ENCODE data around the gene CSMD2. TPM values are rescaled to one million over a fixed set of nuclear protein-coding genes. Genes with fewer than 3 reads are reported as not detected.
A peak's percentile ranks its signal among the peaks of the same experiment; 100 is the strongest.

CSMD2 gene
- total RNA-seq, 4 donors from 2014 or later, result 0.60 to 2.5 (median 1.2) TPM

- no peak for DNase-seq (ENCODE audit: low spot score in 2 of 2)
- TF ChIP-seq POLR2A (IDR thresholded peaks at IDR 0.05) (no peak), CTCF (IDR thresholded peaks at IDR 0.05) (no peak), EP300 (IDR thresholded peaks at IDR 0.05) (no peak)
- 2 to 3% methylated on average over 25 to 27 of the region's 27 CpGs for WGBS, 2 donors
- H3K4me3 ChIP-seq, result peak overlapping the region in 3 of 4 donors; percentile 2 to 33 (median 16)
- H3K4me1 ChIP-seq, result peaks cover 0 to 51% (median 14%) of the 10 kb centered on the region in 4 donors
- H3K36me3 ChIP-seq, result no peaks in the 10 kb centered on the region
- no peak overlapping the region for H3K27ac ChIP-seq
- H3K9me3 ChIP-seq, result no peaks in the 10 kb centered on the region
- peaks cover 0 to 64% of the 10 kb centered on the region in 2 donors for H3K27me3 ChIP-seq
Observed at GRCh38 chr1:34166191-34166624, 1.2 kb upstream of the CSMD2 start.

GRCh38 chr1:34165422-34165921, 442 bp upstream of the CSMD2 start:
- 5 to 8% methylated on average over 13 of the region's 13 CpGs for WGBS, 2 donors

DNA sequence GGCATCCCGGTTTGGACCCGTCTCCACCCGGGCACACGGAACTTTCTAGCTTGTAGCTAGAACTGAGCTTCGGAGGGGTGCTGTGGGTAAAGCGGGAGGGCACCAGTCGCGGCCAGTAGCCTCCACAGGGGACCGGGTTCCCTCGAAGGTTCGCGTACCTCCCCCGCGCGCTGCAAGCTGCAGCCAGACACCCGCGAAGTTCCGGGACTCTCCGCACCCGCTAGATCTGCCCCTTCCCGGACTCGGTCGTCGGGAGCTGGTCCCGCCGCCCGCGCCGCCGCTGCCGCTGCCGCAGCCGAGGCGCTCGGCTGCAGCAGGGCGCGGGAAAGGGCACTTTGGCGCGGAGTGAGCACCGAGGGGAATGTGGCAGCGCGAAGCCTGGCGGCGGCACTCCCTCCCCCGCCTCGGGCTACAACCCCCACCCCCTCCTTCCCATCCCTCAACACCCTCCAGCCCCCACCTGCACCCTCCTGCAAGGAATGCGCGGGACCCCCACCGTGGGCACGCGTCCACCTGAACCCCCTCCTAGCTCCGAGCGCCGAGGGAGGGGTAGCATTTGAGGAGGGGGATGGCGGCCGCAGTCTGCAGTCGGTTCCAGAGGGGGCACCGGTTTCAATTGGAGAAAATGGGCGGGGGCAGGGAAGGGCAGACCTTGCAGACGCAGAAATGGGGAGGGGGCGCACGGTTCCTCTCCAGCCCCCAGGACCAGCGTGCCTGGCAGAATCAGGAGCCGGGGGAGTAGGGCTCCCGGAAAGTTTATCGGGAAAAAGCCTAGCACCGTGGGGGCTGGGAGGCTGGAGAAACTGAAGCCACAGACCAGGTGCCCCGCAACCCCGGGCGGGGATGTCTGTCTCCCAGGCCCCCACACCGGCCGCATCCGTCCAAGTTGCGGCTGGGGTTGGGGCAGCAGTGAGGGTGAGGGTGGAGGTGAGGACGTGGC, 968 bp downstream of the CSMD2 start:
- no peak overlapping the region for H3K27ac ChIP-seq
- H3K36me3 ChIP-seq, result no peaks in the 10 kb centered on the region
- TF ChIP-seq EP300 (IDR thresholded peaks at IDR 0.05) (no peak), CTCF (IDR thresholded peaks at IDR 0.05) (no peak), POLR2A (IDR thresholded peaks at IDR 0.05) (no peak)
- peak overlapping the region; percentile 29 to 54 (median 35) for H3K4me3 ChIP-seq
- no peaks in the 10 kb centered on the region for H3K9me3 ChIP-seq
- H3K4me1 ChIP-seq, result peaks cover 0 to 51% (median 14%) of the 10 kb centered on the region in 4 donors
- peaks cover 0 to 67% of the 10 kb centered on the region in 2 donors for H3K27me3 ChIP-seq
- 0 to 1% methylated on average over 41 to 75 of the region's 75 CpGs for WGBS, 2 donors
- no peak for DNase-seq (ENCODE audit: low spot score in 2 of 2)

More at GRCh38 chr1:34165422-34165921, 442 bp upstream of the CSMD2 start:
- DNase-seq (ENCODE audit: low spot score in 2 of 2), result no peak
- H3K36me3 ChIP-seq, result no peaks in the 10 kb centered on the region
- H3K27ac ChIP-seq, result no peak overlapping the region
- no peaks in the 10 kb centered on the region for H3K9me3 ChIP-seq
- peak overlapping the region; percentile 27 to 54 (median 32) for H3K4me3 ChIP-seq
- H3K4me1 ChIP-seq, result peaks cover 0 to 51% (median 14%) of the 10 kb centered on the region in 4 donors
- no peak for TF ChIP-seq EP300 (IDR thresholded peaks at IDR 0.05)
- no peak for TF ChIP-seq CTCF (IDR thresholded peaks at IDR 0.05)
- no peak for TF ChIP-seq POLR2A (IDR thresholded peaks at IDR 0.05)
- H3K27me3 ChIP-seq, result peaks cover 0 to 65% of the 10 kb centered on the region in 2 donors

GRCh38 chr1:34162852-34163766, 1.9 kb downstream of the CSMD2 start:
- 4% methylated on average over 37 to 40 of the region's 46 CpGs for WGBS, 2 donors
- Histone ChIP-seq H3K27ac (no peak overlapping the region), H3K36me3 (no peaks in the 10 kb centered on the region), H3K9me3 (no peaks in the 10 kb centered on the region), H3K4me3 (peak overlapping the region; percentile 29 to 54 (median 35)), H3K4me1 (peaks cover 0 to 51% (median 14%) of the 10 kb centered on the region in 4 donors), H3K27me3 (peaks cover 0 to 67% of the 10 kb centered on the region in 2 donors)
- peak; percentile 30 to 42 for DNase-seq (ENCODE audit: low spot score in 2 of 2)
- TF ChIP-seq CTCF (IDR thresholded peaks at IDR 0.05), result peak; percentile 47 to 78 (median 58)
- no peak for TF ChIP-seq EP300 (IDR thresholded peaks at IDR 0.05)
